T-helper 1 cell treated with Interleukin-12 subunit alpha and Interleukin-12 subunit beta and Interleukin-4 antibody, amounts not matched to agents 30 μg/mL and 1 μg/mL, for 36 hours (primary cell): ENCODE results near the gene MTERF1.
"Not testable (repeated sequence)": the region's sequence is repeated elsewhere in the genome, so short reads cannot be mapped to it uniquely, and the experiment has no call there.

ENCODE experiments used
- H3K27ac Mint-ChIP-seq: one replicate; pipeline ENCODE4 v1.8.0; 2021; ENCODE audit warnings: mild to moderate bottlenecking, mixed read lengths
- H3K27me3 Mint-ChIP-seq: one replicate; pipeline ENCODE4 v1.8.0; 2021; ENCODE audit warnings: low read depth, mixed read lengths
- H3K36me3 Mint-ChIP-seq: one replicate; pipeline ENCODE4 v1.8.0; 2021; ENCODE audit warnings: low read depth, mixed read lengths
- H3K4me1 Mint-ChIP-seq: one replicate; pipeline ENCODE4 v1.8.0; 2021; ENCODE audit warnings: low read depth, mixed read lengths
- H3K4me3 Mint-ChIP-seq: one replicate; pipeline ENCODE4 v1.8.0; 2021; ENCODE audit warnings: mild to moderate bottlenecking, moderate library complexity, mixed read lengths
- H3K9me3 Mint-ChIP-seq: one replicate; pipeline ENCODE4 v1.8.0; 2021; ENCODE audit warnings: mixed read lengths

The MTERF1 gene

DNA sequence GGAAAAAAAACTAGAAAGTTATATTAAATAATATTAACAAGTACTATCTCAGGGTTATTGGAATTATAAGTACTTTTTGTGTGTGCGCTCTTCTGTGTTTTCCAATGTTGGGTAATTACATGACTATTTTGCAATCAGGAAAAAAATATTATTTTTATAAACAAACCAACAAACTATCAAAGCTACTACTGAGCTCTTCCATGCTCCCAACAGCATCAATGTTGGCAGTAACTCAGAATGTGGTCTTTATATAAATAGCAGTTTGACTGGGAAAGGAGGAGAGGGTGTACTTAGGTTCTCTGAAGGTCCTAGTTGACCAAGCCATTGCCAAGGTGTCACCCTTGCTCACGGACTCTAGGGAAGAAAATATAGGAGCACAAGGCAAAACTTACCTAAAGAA is 15.0 kb downstream of the MTERF1 start:
- H3K9me3 Mint-ChIP-seq: no peaks in the 10 kb centered on the region
- H3K27ac Mint-ChIP-seq: no peak overlapping the region
- peaks cover 1% of the 10 kb centered on the region for H3K4me1 Mint-ChIP-seq
- no peak overlapping the region for H3K4me3 Mint-ChIP-seq
- peaks cover 7% of the 10 kb centered on the region for H3K36me3 Mint-ChIP-seq
- H3K27me3 Mint-ChIP-seq: no peaks in the 10 kb centered on the region

DNA sequence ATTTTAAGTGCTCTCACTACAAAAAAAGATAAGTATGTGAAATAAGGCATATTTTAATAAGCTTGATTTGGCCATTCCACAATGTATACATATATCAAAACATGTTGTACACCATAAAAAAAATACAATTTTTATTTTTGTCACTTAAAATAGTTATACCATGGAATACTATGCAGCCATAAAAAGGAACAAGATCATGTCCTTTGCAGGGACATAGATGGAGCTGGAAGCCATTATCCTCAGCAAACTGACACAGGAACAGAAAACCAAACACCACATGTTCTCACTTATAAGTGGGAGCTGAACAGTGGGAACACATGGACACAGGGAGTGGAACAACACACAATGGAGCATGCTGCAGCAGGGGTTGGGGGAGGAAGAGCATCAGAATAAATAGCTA is 15.9 kb downstream of the MTERF1 start:
- not testable (repeated sequence) for H3K4me1 Mint-ChIP-seq, H3K36me3 Mint-ChIP-seq, H3K9me3 Mint-ChIP-seq, H3K27ac Mint-ChIP-seq, H3K4me3 Mint-ChIP-seq, H3K27me3 Mint-ChIP-seq

DNA sequence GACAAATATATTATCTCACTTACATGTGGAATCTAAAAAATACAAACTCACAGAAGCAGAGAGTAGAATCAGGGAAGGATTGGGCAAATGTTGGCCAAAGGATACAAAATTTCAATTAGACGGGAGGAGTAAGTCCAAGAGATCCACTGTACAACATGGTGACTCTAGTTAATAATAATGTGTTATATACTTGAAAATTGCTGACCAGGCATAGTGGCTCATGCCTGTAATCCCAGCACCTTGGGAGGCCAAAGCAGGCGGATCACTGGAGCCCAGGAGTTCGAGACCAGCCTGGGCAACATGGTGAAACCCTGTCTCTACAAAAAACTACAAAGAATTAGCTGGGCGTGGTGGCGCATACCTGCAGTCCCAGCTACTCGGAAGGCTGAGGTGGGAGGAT is 16.4 kb downstream of the MTERF1 start:
- H3K36me3 Mint-ChIP-seq: peaks cover 7% of the 10 kb centered on the region
- H3K9me3 Mint-ChIP-seq: no peaks in the 10 kb centered on the region
- H3K27ac Mint-ChIP-seq: no peak overlapping the region
- H3K4me1 Mint-ChIP-seq: peaks cover 1% of the 10 kb centered on the region
- H3K27me3 Mint-ChIP-seq: no peaks in the 10 kb centered on the region
- no peak overlapping the region for H3K4me3 Mint-ChIP-seq

GRCh38 chr7:91852263-91852741 is 28.2 kb downstream of the MTERF1 start:
- Mint-ChIP-seq H3K9me3 (peaks cover 10% of the 10 kb centered on the region), H3K27me3 (no peaks in the 10 kb centered on the region), H3K4me1 (no peaks in the 10 kb centered on the region), H3K36me3 (no peaks in the 10 kb centered on the region), H3K27ac (no peak overlapping the region), H3K4me3 (no peak overlapping the region)

- Mint-ChIP-seq H3K4me1 (no peaks in the 10 kb centered on the region), H3K36me3 (peaks cover 2% of the 10 kb centered on the region), H3K27ac (no peak overlapping the region), H3K27me3 (no peaks in the 10 kb centered on the region), H3K9me3 (peaks cover 10% of the 10 kb centered on the region), H3K4me3 (no peak overlapping the region)
These were observed 30.0 kb downstream of the MTERF1 start for GRCh38 chr7:91850455-91850854.

DNA sequence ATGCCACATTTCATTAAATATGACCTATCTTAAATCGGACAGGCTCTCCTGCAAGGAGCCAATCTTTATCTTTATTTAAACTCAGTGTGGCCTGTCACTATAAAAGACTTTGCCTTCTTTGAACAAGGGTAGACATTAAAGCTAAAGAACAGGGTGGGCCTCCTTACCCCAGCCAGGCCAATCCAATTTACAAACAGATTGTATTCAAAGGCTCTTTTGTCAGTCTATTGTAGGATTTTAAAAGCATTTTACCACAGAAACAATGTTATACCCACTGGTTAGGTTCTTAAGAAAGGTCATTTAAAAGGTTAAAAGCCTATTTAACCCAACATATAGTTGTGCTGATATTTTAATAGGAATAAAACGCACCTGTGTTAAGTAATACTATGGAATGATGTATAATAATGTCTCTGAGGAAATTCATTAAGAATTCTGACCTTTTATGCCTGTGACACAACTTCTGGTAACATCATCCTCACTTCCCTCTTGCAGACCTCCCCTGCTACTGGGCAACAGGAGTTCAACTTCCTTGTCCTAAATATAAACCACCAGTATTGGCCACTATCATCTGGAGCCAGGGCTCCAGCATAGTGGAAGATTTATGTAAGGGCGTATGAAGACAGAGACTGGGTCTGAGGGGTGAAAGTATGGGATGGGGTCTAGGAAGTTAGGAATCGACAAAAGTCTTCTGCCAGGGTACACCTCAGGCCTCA is 32.5 kb downstream of the MTERF1 start:
- Mint-ChIP-seq H3K9me3 (peaks cover 5% of the 10 kb centered on the region), H3K4me1 (no peaks in the 10 kb centered on the region), H3K27me3 (no peaks in the 10 kb centered on the region), H3K4me3 (no peak overlapping the region), H3K36me3 (peaks cover 3% of the 10 kb centered on the region), H3K27ac (no peak overlapping the region)

GRCh38 chr7:91847231-91847630 is 33.3 kb downstream of the MTERF1 start:
- Mint-ChIP-seq H3K27me3 (no peaks in the 10 kb centered on the region), H3K4me3 (no peak overlapping the region), H3K27ac (no peak overlapping the region), H3K36me3 (peaks cover 3% of the 10 kb centered on the region), H3K9me3 (no peaks in the 10 kb centered on the region), H3K4me1 (no peaks in the 10 kb centered on the region)

DNA sequence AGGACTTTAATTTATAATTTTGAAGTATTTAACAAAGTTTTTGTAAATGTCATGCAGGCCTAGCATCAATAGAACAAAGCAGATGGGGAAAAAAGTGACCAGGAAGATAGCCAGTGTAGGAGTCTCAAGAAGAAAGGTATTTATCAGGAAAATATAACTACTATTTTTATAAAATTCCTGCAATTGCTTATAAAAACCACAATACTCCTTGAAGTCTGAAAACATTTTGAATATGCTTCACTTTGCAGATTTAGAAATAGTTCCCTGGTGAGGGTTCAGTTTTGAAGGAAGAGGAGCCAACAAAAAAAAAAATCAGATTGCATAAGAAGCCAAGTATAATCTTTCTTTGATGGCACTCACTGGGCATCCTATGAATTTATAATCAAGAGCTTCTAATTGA is 34.1 kb downstream of the MTERF1 start:
- no peak overlapping the region for H3K27ac Mint-ChIP-seq
- H3K4me1 Mint-ChIP-seq: no peaks in the 10 kb centered on the region
- H3K4me3 Mint-ChIP-seq: no peak overlapping the region
- peaks cover 3% of the 10 kb centered on the region for H3K36me3 Mint-ChIP-seq
- H3K9me3 Mint-ChIP-seq: no peaks in the 10 kb centered on the region
- H3K27me3 Mint-ChIP-seq: no peaks in the 10 kb centered on the region

DNA sequence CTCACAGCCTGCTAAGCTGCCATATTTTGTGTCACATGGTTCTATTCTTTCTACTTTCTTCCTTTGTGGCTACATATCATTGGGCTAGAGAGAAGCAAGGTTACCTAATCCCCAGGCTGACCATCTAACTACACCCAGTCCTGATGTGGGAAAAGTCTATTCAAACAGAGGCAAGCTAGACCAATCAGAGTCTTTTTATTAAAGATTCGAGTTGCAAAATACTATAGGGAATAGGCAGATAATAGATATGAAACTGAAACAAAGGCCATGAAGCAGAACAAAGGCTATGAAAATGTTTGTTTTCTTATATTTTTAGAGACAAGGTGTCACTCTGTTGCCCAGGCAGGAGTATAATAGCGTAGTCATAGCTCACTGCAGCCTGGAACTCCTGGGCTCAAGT is 36.7 kb downstream of the MTERF1 start:
- Mint-ChIP-seq H3K4me1 (no peaks in the 10 kb centered on the region), H3K27me3 (no peaks in the 10 kb centered on the region), H3K9me3 (no peaks in the 10 kb centered on the region), H3K36me3 (peaks cover 3% of the 10 kb centered on the region), H3K4me3 (no peak overlapping the region), H3K27ac (no peak overlapping the region)

GRCh38 chr7:91838439-91838838 is 42.1 kb downstream of the MTERF1 start:
- Mint-ChIP-seq H3K9me3 (no peaks in the 10 kb centered on the region), H3K27ac (no peak overlapping the region), H3K36me3 (no peaks in the 10 kb centered on the region), H3K4me3 (no peak overlapping the region), H3K4me1 (no peaks in the 10 kb centered on the region), H3K27me3 (no peaks in the 10 kb centered on the region)

DNA sequence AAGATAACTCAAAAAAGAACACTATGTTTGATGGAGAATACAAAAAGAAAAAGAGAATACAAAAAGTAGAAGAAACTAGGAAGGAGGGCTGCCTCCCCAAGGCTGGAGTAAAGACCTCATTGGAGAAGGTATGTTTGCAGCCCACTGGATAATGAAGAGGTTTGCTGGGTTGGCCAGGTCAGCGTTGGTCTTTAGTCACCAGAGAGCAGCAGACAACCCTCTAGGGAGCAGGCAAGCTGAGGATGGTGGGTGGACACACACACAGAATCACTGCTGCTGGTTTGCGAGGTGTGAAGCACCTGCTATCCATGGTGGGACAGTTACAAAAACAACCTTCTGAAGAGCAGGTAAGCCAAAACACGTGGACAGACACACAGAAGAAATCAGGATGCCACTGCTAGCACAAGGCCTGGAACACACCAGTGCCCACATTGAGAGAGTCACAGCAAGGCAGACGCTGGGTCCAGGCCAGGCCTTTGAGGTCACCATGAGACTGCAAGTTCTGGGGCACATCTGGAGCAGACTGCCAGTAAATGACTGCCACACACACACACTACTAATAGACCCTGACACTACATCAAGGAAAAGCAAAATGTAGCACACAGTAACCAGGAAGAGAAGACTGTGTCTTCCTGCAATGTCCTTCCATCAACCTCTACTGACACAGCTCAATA is 43.0 kb downstream of the MTERF1 start:
- Mint-ChIP-seq H3K9me3 (no peaks in the 10 kb centered on the region), H3K4me1 (no peaks in the 10 kb centered on the region), H3K27me3 (no peaks in the 10 kb centered on the region), H3K4me3 (no peak overlapping the region), H3K36me3 (no peaks in the 10 kb centered on the region), H3K27ac (no peak overlapping the region)

DNA sequence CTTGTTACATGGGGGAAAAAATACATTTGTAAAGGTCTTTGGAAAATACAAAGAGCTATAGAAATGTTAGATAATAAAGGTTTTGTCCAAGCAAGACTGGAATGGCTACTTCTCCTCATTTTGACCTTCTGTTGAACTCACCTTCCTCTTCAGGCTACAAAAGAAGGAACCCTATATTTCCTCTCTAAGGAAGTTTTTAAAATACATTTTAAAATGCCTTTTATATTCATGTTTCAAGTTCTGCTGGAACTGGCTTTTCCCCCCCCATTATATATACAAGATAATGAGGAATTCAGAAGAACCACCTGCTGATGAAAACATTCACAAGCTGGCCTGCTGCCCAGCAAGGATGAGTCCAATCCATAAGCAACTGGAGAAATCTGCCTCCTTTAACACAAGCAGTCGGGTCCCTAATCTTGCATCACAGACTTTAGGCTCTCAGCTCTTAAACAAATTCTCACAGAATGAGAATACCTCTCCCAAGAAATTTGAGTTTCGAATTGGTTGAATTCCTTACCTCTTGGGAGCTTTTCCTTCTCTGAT is 44.6 kb downstream of the MTERF1 start:
- no peaks in the 10 kb centered on the region for H3K36me3 Mint-ChIP-seq
- H3K4me3 Mint-ChIP-seq: no peak overlapping the region
- no peaks in the 10 kb centered on the region for H3K4me1 Mint-ChIP-seq

DNA sequence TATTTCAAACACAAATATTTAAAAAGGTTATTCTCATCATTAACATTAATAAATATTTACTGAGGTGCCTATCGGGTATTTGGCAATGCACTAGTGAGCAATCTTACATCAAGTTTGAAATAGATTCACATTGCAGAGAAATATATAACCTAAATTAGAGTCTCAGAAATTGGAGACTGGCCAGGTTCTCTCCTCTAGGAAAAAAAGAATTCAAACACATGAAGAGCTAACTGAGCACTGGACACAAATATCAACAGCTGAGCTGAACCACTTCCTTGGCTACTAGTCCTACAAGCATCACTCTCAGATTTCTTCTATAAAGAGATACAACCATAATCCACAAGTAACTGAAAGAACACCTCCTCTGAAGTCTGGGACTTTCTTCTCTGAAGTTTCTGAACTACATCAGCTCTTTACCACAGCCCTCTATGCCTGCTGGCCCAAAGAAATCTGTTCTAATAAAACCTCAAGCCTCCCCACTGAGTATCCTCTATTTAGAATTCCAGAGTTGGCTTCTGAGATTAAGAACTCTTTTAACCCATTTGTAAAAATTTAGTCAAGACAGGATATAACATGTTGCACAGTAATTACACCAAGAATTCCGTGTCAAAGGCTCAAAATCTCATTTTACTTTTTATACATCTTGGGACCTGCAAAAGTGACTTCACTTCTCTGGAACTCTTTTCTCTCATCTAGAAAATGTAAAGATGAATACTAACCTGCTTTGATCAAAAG is 45.2 kb downstream of the MTERF1 start:
- Mint-ChIP-seq H3K36me3 (no peaks in the 10 kb centered on the region), H3K4me3 (no peak overlapping the region), H3K27me3 (no peaks in the 10 kb centered on the region), H3K27ac (no peak overlapping the region), H3K9me3 (no peaks in the 10 kb centered on the region), H3K4me1 (no peaks in the 10 kb centered on the region)

More for the DNA sequence above, 44.6 kb downstream of the MTERF1 start:
- no peaks in the 10 kb centered on the region for H3K27me3 Mint-ChIP-seq
- H3K9me3 Mint-ChIP-seq: no peaks in the 10 kb centered on the region
- no peak overlapping the region for H3K27ac Mint-ChIP-seq

GRCh38 chr7:91832493-91833045 is 47.9 kb downstream of the MTERF1 start:
- Mint-ChIP-seq H3K27ac (no peak overlapping the region), H3K36me3 (no peaks in the 10 kb centered on the region), H3K27me3 (no peaks in the 10 kb centered on the region), H3K4me3 (no peak overlapping the region), H3K9me3 (no peaks in the 10 kb centered on the region), H3K4me1 (no peaks in the 10 kb centered on the region)
